Muscle layer of colon (tissue), 2 donors: ENCODE measurements around the gene TMEM100.

Source experiments
- H3K27ac ChIP-seq: one replicate; pipeline ENCODE4 v1.7.0; 2013; ENCODE audit warnings: low read depth, mild to moderate bottlenecking, low read length, moderate library complexity
- H3K27me3 ChIP-seq, 2 donors: one replicate each; pipeline ENCODE4 v1.7.0; 2013; ENCODE audit warnings: low read length in 2 of 2, mild to moderate bottlenecking in 2 of 2; ENCODE audit not compliant: insufficient read depth in 2 of 2, control insufficient read depth in 1 of 2
- H3K36me3 ChIP-seq: one replicate; pipeline ENCODE4 v1.7.0; 2013; ENCODE audit warnings: mild to moderate bottlenecking, low read length; ENCODE audit not compliant: insufficient read depth
- H3K4me1 ChIP-seq: one replicate; pipeline ENCODE4 v1.7.0; 2013; ENCODE audit warnings: mild to moderate bottlenecking, low read length; ENCODE audit not compliant: insufficient read depth
- H3K4me3 ChIP-seq, 2 donors: one replicate each; pipeline ENCODE4 v1.7.0; 2013; ENCODE audit warnings: low read length in 2 of 2, low read depth in 1 of 2, mild to moderate bottlenecking in 1 of 2, moderate library complexity in 1 of 2
- H3K9ac ChIP-seq: one replicate; pipeline ENCODE4 v1.7.0; 2013; ENCODE audit warnings: low read length
- H3K9me3 ChIP-seq: one replicate; pipeline ENCODE4 v1.7.0; 2013; ENCODE audit warnings: mild to moderate bottlenecking, low read length
- donor health status: abdominal sarcoma.
- donor health status: Adenocarcinoma of cecum.

The TMEM100 gene

GRCh38 chr17:55693254-55694216 is 29.1 kb downstream of the TMEM100 start:
- Histone ChIP-seq H3K36me3 (no peaks in the 10 kb centered on the region), H3K9ac (no peak overlapping the region), H3K27ac (no peak overlapping the region), H3K4me3 (no peak overlapping the region), H3K27me3 (no peaks in the 10 kb centered on the region), H3K9me3 (no peaks in the 10 kb centered on the region), H3K4me1 (peaks cover 8% of the 10 kb centered on the region)

GRCh38 chr17:55692276-55692675 is 30.4 kb downstream of the TMEM100 start:
- H3K27ac ChIP-seq: no peak overlapping the region
- H3K36me3 ChIP-seq: no peaks in the 10 kb centered on the region

GRCh38 chr17:55691666-55692065 is 31.0 kb downstream of the TMEM100 start:
- Histone ChIP-seq H3K36me3 (no peaks in the 10 kb centered on the region), H3K9me3 (no peaks in the 10 kb centered on the region), H3K27ac (no peak overlapping the region), H3K4me3 (no peak overlapping the region), H3K4me1 (peaks cover 8% of the 10 kb centered on the region), H3K9ac (no peak overlapping the region), H3K27me3 (no peaks in the 10 kb centered on the region)

More at GRCh38 chr17:55692276-55692675, 30.4 kb downstream of the TMEM100 start:
- Histone ChIP-seq H3K4me1 (peaks cover 8% of the 10 kb centered on the region), H3K9me3 (no peaks in the 10 kb centered on the region), H3K4me3 (no peak overlapping the region), H3K9ac (no peak overlapping the region), H3K27me3 (no peaks in the 10 kb centered on the region)

- H3K4me3 ChIP-seq: no peak overlapping the region
- H3K9me3 ChIP-seq: no peaks in the 10 kb centered on the region
- H3K9ac ChIP-seq: no peak overlapping the region
- no peaks in the 10 kb centered on the region for H3K27me3 ChIP-seq
- peaks cover 8% of the 10 kb centered on the region for H3K4me1 ChIP-seq
- no peak overlapping the region for H3K27ac ChIP-seq
- H3K36me3 ChIP-seq: no peaks in the 10 kb centered on the region
Measured at GRCh38 chr17:55690105-55690508, 32.6 kb downstream of the TMEM100 start.

GRCh38 chr17:55689672-55690071 is 33.0 kb downstream of the TMEM100 start:
- no peaks in the 10 kb centered on the region for H3K27me3 ChIP-seq
- H3K4me3 ChIP-seq: no peak overlapping the region
- H3K9me3 ChIP-seq: no peaks in the 10 kb centered on the region
- H3K27ac ChIP-seq: no peak overlapping the region
- H3K4me1 ChIP-seq: peaks cover 8% of the 10 kb centered on the region
- H3K36me3 ChIP-seq: no peaks in the 10 kb centered on the region
- H3K9ac ChIP-seq: no peak overlapping the region

- Histone ChIP-seq H3K4me1 (peaks cover under 1% of the 10 kb centered on the region), H3K27ac (no peak overlapping the region), H3K36me3 (no peaks in the 10 kb centered on the region), H3K4me3 (no peak overlapping the region), H3K9ac (no peak overlapping the region), H3K27me3 (no peaks in the 10 kb centered on the region), H3K9me3 (no peaks in the 10 kb centered on the region)
Measured at GRCh38 chr17:55688057-55688456, 34.6 kb downstream of the TMEM100 start.

GRCh38 chr17:55687037-55687436 is 35.6 kb downstream of the TMEM100 start:
- H3K4me3 ChIP-seq: no peak overlapping the region

GRCh38 chr17:55683550-55684315 is 38.9 kb downstream of the TMEM100 start:
- H3K9ac ChIP-seq: no peak overlapping the region
- H3K27ac ChIP-seq: no peak overlapping the region
- no peaks in the 10 kb centered on the region for H3K36me3 ChIP-seq
- no peaks in the 10 kb centered on the region for H3K9me3 ChIP-seq
- H3K27me3 ChIP-seq: no peaks in the 10 kb centered on the region
- no peaks in the 10 kb centered on the region for H3K4me1 ChIP-seq
- no peak overlapping the region for H3K4me3 ChIP-seq

More at GRCh38 chr17:55687037-55687436, 35.6 kb downstream of the TMEM100 start:
- no peaks in the 10 kb centered on the region for H3K27me3 ChIP-seq
- H3K9ac ChIP-seq: no peak overlapping the region
- no peaks in the 10 kb centered on the region for H3K4me1 ChIP-seq
- H3K27ac ChIP-seq: no peak overlapping the region
- H3K9me3 ChIP-seq: no peaks in the 10 kb centered on the region
- H3K36me3 ChIP-seq: no peaks in the 10 kb centered on the region

- Histone ChIP-seq H3K9me3 (no peaks in the 10 kb centered on the region), H3K36me3 (no peaks in the 10 kb centered on the region), H3K27ac (no peak overlapping the region), H3K4me3 (no peak overlapping the region), H3K9ac (no peak overlapping the region), H3K27me3 (no peaks in the 10 kb centered on the region), H3K4me1 (no peaks in the 10 kb centered on the region)
Measured at GRCh38 chr17:55681342-55681700, 41.3 kb downstream of the TMEM100 start.

- Histone ChIP-seq H3K9me3 (no peaks in the 10 kb centered on the region), H3K4me3 (no peak overlapping the region), H3K9ac (no peak overlapping the region), H3K4me1 (no peaks in the 10 kb centered on the region), H3K36me3 (no peaks in the 10 kb centered on the region), H3K27ac (no peak overlapping the region), H3K27me3 (no peaks in the 10 kb centered on the region)
Measured at GRCh38 chr17:55680686-55681341, 41.9 kb downstream of the TMEM100 start.

- Histone ChIP-seq H3K27ac (no peak overlapping the region), H3K27me3 (no peaks in the 10 kb centered on the region), H3K4me3 (no peak overlapping the region), H3K9ac (no peak overlapping the region), H3K36me3 (no peaks in the 10 kb centered on the region), H3K9me3 (no peaks in the 10 kb centered on the region), H3K4me1 (no peaks in the 10 kb centered on the region)
Measured at GRCh38 chr17:55677446-55677845, 45.2 kb downstream of the TMEM100 start.
